Progenitor cell of endocrine pancreas (in vitro differentiated cells): ENCODE results near the gene SERP1. TPM values are rescaled to one million over a fixed set of nuclear protein-coding genes. Genes with fewer than 3 reads are reported as not detected.

Experiments
- DNase-seq: peaks from one replicate; pipeline ENCODE4 v3.0.0; 2021; ENCODE audit warnings: low spot score; ENCODE audit not compliant: unreplicated experiment
- H3K27ac Mint-ChIP-seq: 2 replicates; pipeline ENCODE4 v1.8.0; 2021; ENCODE audit warnings: mild to moderate bottlenecking, moderate library complexity, mixed read lengths
- H3K27me3 Mint-ChIP-seq: 2 replicates; pipeline ENCODE4 v1.8.0; 2021; ENCODE audit warnings: mixed read lengths
- H3K36me3 Mint-ChIP-seq: 2 replicates; pipeline ENCODE4 v1.8.0; 2022; ENCODE audit warnings: mixed read lengths; ENCODE audit not compliant: insufficient read depth
- H3K4me1 Mint-ChIP-seq: 2 replicates; pipeline ENCODE4 v1.8.0; 2021; ENCODE audit warnings: low read depth, mixed read lengths
- H3K4me3 Mint-ChIP-seq: 2 replicates; pipeline ENCODE4 v1.8.0; 2021; ENCODE audit warnings: low read depth, mild to moderate bottlenecking, moderate library complexity, mixed read lengths
- H3K9me3 Mint-ChIP-seq: 2 replicates; pipeline ENCODE4 v1.8.0; 2021; ENCODE audit warnings: low read depth, mixed read lengths
- total RNA-seq: library from RNA; stranded (reverse); gene quantifications from 2 replicates; pipeline ENCODE4 v1.2.1, GENCODE V29; 2021
- TF ChIP-seq, protein P1 (sequence below): fragments of 200-600 bp; sonication (generic); IDR thresholded peaks from one replicate; pipeline ENCODE4 v1.5.0; 2021; ENCODE audit warnings: antibody characterized with exemption, mild to moderate bottlenecking; ENCODE audit not compliant: unreplicated experiment

Gene SERP1
- total RNA-seq, 1 donor from 2014 or later = 94.9 TPM

DNA sequence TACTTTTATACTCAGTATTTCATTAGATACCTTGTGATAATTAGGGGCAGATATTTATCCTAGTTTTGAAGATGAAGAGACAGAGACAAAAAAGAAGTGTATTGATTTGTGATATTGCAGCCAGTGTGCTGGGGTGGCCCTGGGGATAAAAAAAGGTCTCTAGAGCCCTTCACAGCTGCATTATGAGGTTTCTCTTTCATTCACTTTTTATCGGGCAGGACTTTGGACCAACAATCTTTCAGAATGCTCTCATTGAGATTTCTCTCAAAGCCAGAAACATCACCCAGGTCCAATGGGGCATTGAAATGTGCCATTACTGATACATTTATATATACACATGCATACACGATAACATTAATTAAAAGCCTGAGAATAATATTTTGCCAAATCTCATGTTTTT lies 36.3 kb upstream of the SERP1 start:
- H3K27me3 Mint-ChIP-seq = no peaks in the 10 kb centered on the region
- peak overlapping the region; percentile 27 for H3K27ac Mint-ChIP-seq
- TF ChIP-seq, protein P1, sequence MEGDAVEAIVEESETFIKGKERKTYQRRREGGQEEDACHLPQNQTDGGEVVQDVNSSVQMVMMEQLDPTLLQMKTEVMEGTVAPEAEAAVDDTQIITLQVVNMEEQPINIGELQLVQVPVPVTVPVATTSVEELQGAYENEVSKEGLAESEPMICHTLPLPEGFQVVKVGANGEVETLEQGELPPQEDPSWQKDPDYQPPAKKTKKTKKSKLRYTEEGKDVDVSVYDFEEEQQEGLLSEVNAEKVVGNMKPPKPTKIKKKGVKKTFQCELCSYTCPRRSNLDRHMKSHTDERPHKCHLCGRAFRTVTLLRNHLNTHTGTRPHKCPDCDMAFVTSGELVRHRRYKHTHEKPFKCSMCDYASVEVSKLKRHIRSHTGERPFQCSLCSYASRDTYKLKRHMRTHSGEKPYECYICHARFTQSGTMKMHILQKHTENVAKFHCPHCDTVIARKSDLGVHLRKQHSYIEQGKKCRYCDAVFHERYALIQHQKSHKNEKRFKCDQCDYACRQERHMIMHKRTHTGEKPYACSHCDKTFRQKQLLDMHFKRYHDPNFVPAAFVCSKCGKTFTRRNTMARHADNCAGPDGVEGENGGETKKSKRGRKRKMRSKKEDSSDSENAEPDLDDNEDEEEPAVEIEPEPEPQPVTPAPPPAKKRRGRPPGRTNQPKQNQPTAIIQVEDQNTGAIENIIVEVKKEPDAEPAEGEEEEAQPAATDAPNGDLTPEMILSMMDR = no peak
- H3K4me1 Mint-ChIP-seq = peaks cover 5% of the 10 kb centered on the region
- H3K9me3 Mint-ChIP-seq = no peaks in the 10 kb centered on the region
- peaks cover 16% of the 10 kb centered on the region for H3K36me3 Mint-ChIP-seq
- H3K4me3 Mint-ChIP-seq = no peak overlapping the region
- no peak for DNase-seq

DNA sequence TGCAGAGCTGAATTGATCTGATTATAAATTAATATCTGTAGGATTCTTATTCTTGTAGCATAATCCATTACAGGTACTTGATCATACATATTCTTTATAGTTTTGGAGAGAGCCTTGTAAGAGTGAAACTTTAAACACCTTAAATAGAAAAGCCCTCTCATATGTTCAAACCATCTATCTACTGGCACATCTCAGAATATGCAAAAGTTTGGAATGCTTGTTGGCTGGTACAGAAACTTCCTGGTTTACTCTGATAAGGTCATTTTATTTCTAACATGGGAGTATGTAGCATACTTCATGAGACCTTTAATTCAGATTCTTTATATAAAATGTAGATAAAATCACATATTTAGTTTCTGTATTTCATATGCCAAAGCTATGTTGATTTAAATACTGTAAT lies 34.9 kb upstream of the SERP1 start:
- no peak for DNase-seq
- peaks cover 20% of the 10 kb centered on the region for H3K36me3 Mint-ChIP-seq
- H3K27ac Mint-ChIP-seq = no peak overlapping the region
- TF ChIP-seq, protein P1 = no peak
- no peaks in the 10 kb centered on the region for H3K9me3 Mint-ChIP-seq
- peaks cover 5% of the 10 kb centered on the region for H3K4me1 Mint-ChIP-seq
- H3K27me3 Mint-ChIP-seq = no peaks in the 10 kb centered on the region
- no peak overlapping the region for H3K4me3 Mint-ChIP-seq

DNA sequence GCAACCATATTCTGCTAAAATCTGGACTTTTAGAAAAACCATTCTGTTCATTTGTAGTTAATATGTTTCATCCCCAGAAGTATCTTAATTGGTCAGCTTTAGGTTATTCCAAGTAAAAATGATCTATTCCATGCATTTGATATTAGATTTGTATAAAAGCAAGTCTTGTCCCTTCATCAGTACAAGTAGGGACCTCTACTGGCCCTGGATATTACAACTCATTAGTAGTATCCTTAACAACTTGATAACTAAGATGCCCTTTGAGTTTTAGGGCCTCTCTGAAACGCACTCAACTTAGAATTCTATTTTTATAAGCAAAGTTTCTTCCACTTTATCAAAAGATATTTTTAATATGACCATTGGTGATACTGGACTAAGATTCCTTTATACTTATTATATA lies 31.6 kb upstream of the SERP1 start:
- Mint-ChIP-seq H3K36me3 (peaks cover 14% of the 10 kb centered on the region), H3K4me3 (no peak overlapping the region), H3K9me3 (no peaks in the 10 kb centered on the region), H3K27ac (no peak overlapping the region), H3K27me3 (no peaks in the 10 kb centered on the region), H3K4me1 (peaks cover 3% of the 10 kb centered on the region)
- DNase-seq = no peak
- TF ChIP-seq, protein P1 = no peak

DNA sequence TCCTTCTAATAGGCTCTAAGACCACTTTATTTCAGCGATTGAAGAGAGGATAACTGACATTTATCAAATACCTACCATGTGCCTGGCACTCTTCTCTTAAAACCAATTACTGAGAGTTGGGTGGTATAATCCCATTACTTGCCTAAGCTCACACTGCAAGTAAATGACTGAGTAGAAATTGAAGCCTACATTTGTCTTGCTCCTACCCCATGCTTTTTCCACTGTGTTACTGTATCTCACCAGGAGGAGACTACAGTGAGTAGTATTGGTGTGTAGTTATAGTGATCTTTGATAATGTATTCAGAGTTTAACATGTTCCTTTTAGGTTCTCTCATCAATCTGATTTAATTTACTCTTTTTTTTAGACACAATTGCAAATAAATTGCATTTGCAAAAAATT lies 21.0 kb upstream of the SERP1 start:
- H3K4me1 Mint-ChIP-seq = no peaks in the 10 kb centered on the region
- peaks cover 15% of the 10 kb centered on the region for H3K36me3 Mint-ChIP-seq
- H3K27ac Mint-ChIP-seq = no peak overlapping the region
- no peak for DNase-seq
- TF ChIP-seq, protein P1 = no peak
- no peaks in the 10 kb centered on the region for H3K27me3 Mint-ChIP-seq
- H3K4me3 Mint-ChIP-seq = no peak overlapping the region
- no peaks in the 10 kb centered on the region for H3K9me3 Mint-ChIP-seq

DNA sequence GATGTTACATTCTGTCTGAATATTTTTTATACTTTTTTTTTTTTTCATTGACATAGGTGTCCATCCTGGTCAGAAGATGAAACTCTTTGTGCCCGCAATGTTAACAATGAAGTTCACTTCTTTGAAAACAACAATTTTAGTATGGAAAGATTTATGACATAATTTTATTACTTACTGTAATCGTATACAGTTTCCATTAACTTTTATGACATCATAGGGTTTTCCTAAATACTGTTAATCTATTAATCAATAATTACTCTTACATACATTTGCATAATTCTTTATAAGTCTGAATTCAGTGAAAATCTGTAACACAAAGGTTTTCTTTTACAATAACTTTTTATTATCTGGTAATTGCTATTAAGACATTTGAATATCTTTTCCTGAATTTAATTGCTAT lies 17.9 kb upstream of the SERP1 start:
- Mint-ChIP-seq H3K36me3 (peaks cover 14% of the 10 kb centered on the region), H3K27ac (no peak overlapping the region), H3K27me3 (no peaks in the 10 kb centered on the region), H3K4me1 (peaks cover 7% of the 10 kb centered on the region), H3K9me3 (no peaks in the 10 kb centered on the region), H3K4me3 (no peak overlapping the region)
- TF ChIP-seq, protein P1 = no peak
- DNase-seq = no peak

DNA sequence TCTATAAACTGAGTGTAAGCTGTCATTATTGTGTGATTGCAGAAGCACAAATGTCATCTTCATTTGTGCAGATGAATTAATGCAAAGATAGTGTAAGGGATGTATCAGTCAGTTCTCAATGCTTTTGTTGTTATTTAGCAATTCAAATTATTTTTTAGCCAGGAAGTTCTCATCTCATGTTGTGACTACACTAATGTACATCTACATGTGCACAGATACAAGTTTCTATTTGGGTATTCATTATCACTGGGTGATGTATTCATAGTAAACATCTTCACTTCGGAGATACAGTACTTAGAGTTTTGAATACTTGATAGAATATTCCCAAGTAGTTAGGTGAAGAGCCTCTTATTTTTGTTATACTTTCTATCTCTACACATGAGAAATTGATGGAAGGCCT lies 11.4 kb upstream of the SERP1 start:
- DNase-seq = no peak
- Mint-ChIP-seq H3K4me3 (no peak overlapping the region), H3K4me1 (peaks cover 7% of the 10 kb centered on the region), H3K9me3 (no peaks in the 10 kb centered on the region), H3K27ac (no peak overlapping the region), H3K27me3 (no peaks in the 10 kb centered on the region), H3K36me3 (peaks cover 8% of the 10 kb centered on the region)
- TF ChIP-seq, protein P1 = no peak
